ENCODE results near the gene MOGAT1.

The MOGAT1 gene

DNA sequence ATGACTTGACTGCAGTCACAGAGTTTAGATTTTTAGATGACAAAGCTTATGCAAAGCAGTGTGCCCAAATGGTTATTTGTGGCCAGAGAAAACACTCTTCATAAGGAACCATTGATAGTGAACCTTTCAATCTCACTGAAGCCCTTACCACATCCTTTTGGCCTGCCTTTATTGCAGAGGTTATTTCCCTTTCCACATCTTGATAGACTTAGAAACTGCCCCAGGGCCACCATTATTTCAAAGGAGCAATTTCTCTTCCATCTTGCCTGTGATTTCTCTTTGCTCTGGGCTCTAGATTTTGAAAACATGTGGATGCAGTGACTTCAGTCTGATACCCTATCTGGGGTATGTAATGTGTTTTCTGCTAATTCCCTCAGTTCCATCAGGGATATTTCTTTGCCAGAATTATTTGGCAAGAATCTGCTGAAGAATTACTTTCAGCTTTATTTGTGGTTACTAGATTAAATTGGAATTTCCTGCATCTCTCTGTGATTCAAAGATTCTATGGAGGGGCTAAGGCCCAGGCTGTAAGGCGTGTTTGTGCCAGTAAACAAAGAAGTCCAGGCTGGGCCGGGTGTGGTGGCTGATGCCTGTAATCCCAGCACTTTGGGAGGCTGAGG lies 51.0 kb downstream of the MOGAT1 start:
- Histone ChIP-seq H3K27me3 (ENCODE audit: low read length) (no peaks in the 10 kb centered on the region), H3K9ac (ENCODE audit: low read length) (no peak overlapping the region), H3K4me3 (ENCODE audit: insufficient read depth, low read length, poor library complexity, severe bottlenecking) (no peak overlapping the region), H3K9me2 (replicated peaks; ENCODE audit: insufficient read depth, low read length) (no peaks in the 10 kb centered on the region), H3K9me3 (ENCODE audit: insufficient read depth, low read length) (no peaks in the 10 kb centered on the region), H2AFZ (ENCODE audit: low read depth, low read length, severe bottlenecking) (no peak overlapping the region), H4K20me1 (ENCODE audit: low read depth, low read length) (no peaks in the 10 kb centered on the region), H3F3A (ENCODE audit: insufficient read depth) (no peaks in the 10 kb centered on the region), H3K4me2 (ENCODE audit: low read depth, low read length, poor library complexity, severe bottlenecking) (no peak overlapping the region), H3K36me3 (ENCODE audit: low read length) (no peaks in the 10 kb centered on the region), H3K27ac (ENCODE audit: low read depth, low read length) (no peak overlapping the region), H3K79me2 (ENCODE audit: insufficient read depth, low read length) (no peaks in the 10 kb centered on the region)
- TF ChIP-seq CTCF (IDR thresholded peaks at IDR 0.05; ENCODE audit: insufficient read depth, low read length, poor library complexity, severe bottlenecking) (no peak), EZH2phosphoT487 (conservative IDR thresholded peaks at IDR 0.05; ENCODE audit: low read length) (no peak)

DNA sequence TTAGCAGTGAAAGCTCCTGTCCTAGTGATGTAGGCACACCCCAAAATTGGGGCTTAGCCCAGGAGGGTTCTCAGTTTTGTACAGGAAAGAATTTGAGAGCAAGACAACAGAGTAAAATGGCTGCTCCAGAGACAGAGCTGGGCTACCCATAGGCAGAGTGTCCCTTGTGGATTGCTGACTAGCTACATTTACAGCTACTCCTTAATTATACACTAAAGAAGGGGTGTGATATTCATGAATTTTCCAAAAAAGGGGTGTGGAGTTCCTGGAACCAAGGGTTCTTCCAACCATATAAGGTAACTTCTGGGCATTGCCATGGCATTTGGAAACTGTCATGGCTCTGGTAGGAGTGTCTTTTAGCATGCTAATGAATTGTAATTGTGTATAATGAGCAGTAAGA lies 52.8 kb downstream of the MOGAT1 start:
- Histone ChIP-seq H3K27ac (ENCODE audit: low read depth, low read length) (no peak overlapping the region), H3K9ac (ENCODE audit: low read length) (no peak overlapping the region), H3K27me3 (ENCODE audit: low read length) (no peaks in the 10 kb centered on the region), H4K20me1 (ENCODE audit: low read depth, low read length) (no peaks in the 10 kb centered on the region), H3K36me3 (ENCODE audit: low read length) (no peaks in the 10 kb centered on the region), H3K4me3 (ENCODE audit: insufficient read depth, low read length, poor library complexity, severe bottlenecking) (no peak overlapping the region), H2AFZ (ENCODE audit: low read depth, low read length, severe bottlenecking) (no peak overlapping the region), H3F3A (ENCODE audit: insufficient read depth) (no peaks in the 10 kb centered on the region), H3K4me2 (ENCODE audit: low read depth, low read length, poor library complexity, severe bottlenecking) (no peak overlapping the region), H3K9me2 (replicated peaks; ENCODE audit: insufficient read depth, low read length) (no peaks in the 10 kb centered on the region), H3K9me3 (ENCODE audit: insufficient read depth, low read length) (no peaks in the 10 kb centered on the region), H3K79me2 (ENCODE audit: insufficient read depth, low read length) (no peaks in the 10 kb centered on the region)
- TF ChIP-seq EZH2phosphoT487 (conservative IDR thresholded peaks at IDR 0.05; ENCODE audit: low read length) = no peak
- TF ChIP-seq CTCF (IDR thresholded peaks at IDR 0.05; ENCODE audit: insufficient read depth, low read length, poor library complexity, severe bottlenecking) = no peak

- Histone ChIP-seq H3F3A (ENCODE audit: insufficient read depth) (no peaks in the 10 kb centered on the region), H3K27me3 (ENCODE audit: low read length) (no peaks in the 10 kb centered on the region), H3K36me3 (ENCODE audit: low read length) (no peaks in the 10 kb centered on the region), H3K9me2 (replicated peaks; ENCODE audit: insufficient read depth, low read length) (no peaks in the 10 kb centered on the region), H3K4me3 (ENCODE audit: insufficient read depth, low read length, poor library complexity, severe bottlenecking) (no peak overlapping the region), H3K9me3 (ENCODE audit: insufficient read depth, low read length) (no peaks in the 10 kb centered on the region), H3K79me2 (ENCODE audit: insufficient read depth, low read length) (no peaks in the 10 kb centered on the region), H2AFZ (ENCODE audit: low read depth, low read length, severe bottlenecking) (no peak overlapping the region), H4K20me1 (ENCODE audit: low read depth, low read length) (no peaks in the 10 kb centered on the region), H3K27ac (ENCODE audit: low read depth, low read length) (no peak overlapping the region), H3K4me2 (ENCODE audit: low read depth, low read length, poor library complexity, severe bottlenecking) (no peak overlapping the region), H3K9ac (ENCODE audit: low read length) (no peak overlapping the region)
- TF ChIP-seq CTCF (IDR thresholded peaks at IDR 0.05; ENCODE audit: insufficient read depth, low read length, poor library complexity, severe bottlenecking) (no peak), EZH2phosphoT487 (conservative IDR thresholded peaks at IDR 0.05; ENCODE audit: low read length) (no peak)
These were observed 57.2 kb downstream of the MOGAT1 start for GRCh38 chr2:222728621-222729020.

Data from SU-DHL-6 (cell line).